Gastrocnemius medialis (tissue), 4 donors: Measurements from ENCODE around the gene RSBN1L.

Source experiments
- CTCF ChIP-seq, 5 experiments: fragments of 450-650 bp in 3 of 5; fragments of 200-600 bp in 2 of 5; sonication (generic) in 2 of 5; IDR thresholded peaks in 4 of 5; conservative IDR thresholded peaks in 1 of 5; 1 replicate in 4 of 5; 2 replicates in 1 of 5; pipeline ENCODE4 v1.5.1; 2016 to 2019; ENCODE audit warnings: antibody characterized with exemption in 5 of 5, mild to moderate bottlenecking in 3 of 5, moderate library complexity in 3 of 5
- POLR2A ChIP-seq, 2 donors: fragments of 450-650 bp; IDR thresholded peaks; one replicate each; pipeline ENCODE4 v1.6.1; 2017; ENCODE audit warnings: antibody characterized with exemption in 2 of 2, mild to moderate bottlenecking in 2 of 2, moderate library complexity in 2 of 2

GRCh38 chr7:77679608-77680007 lies 16.7 kb upstream of the RSBN1L start:
- TF ChIP-seq POLR2A (IDR thresholded peaks at IDR 0.05): no peak
- TF ChIP-seq CTCF (IDR thresholded peaks at IDR 0.05 in 4 of 5, conservative IDR thresholded peaks at IDR 0.05 in 1 of 5): no peak
